Measurements from ENCODE around the gene SUGCT.

SUGCT gene

GRCh38 chr7:40680657-40681056 is 545.9 kb downstream of the SUGCT start:
- DNase-seq (ENCODE audit: extremely low spot score): no peak
- POLR2A ChIA-PET: no interaction called here
- TF ChIP-seq CTCF (IDR thresholded peaks at IDR 0.05; ENCODE audit: control extremely low read depth, extremely low read depth, low read depth, missing control alignments): no peak
- CTCF ChIA-PET: no interaction called here

GRCh38 chr7:40682696-40683095 is 547.9 kb downstream of the SUGCT start:
- ChIA-PET CTCF (interaction anchor here (0.7 to 1.7 kb wide), 2 partner anchors 8 to 10 kb away, joined by 3 to 4 read pairs; no protein-coding TSS in a partner anchor), POLR2A (no interaction called here)
- no peak for TF ChIP-seq CTCF (IDR thresholded peaks at IDR 0.05; ENCODE audit: control extremely low read depth, extremely low read depth, low read depth, missing control alignments)
- DNase-seq (ENCODE audit: extremely low spot score): no peak

GRCh38 chr7:40694026-40694809 is 559.4 kb downstream of the SUGCT start:
- no peak for TF ChIP-seq CTCF (IDR thresholded peaks at IDR 0.05; ENCODE audit: control extremely low read depth, extremely low read depth, low read depth, missing control alignments)
- ChIA-PET POLR2A (no interaction called here), CTCF (interaction anchor here (0.8 to 2.2 kb wide), 2 partner anchors 8 to 10 kb away, joined by 3 to 7 read pairs; no protein-coding TSS in a partner anchor)
- DNase-seq (ENCODE audit: extremely low spot score): no peak

- DNase-seq (ENCODE audit: extremely low spot score): no peak
- CTCF ChIA-PET: interaction anchor here (0.8 kb wide), 1 partner anchor 9 kb away, joined by 3 read pairs; no protein-coding TSS in a partner anchor
- TF ChIP-seq CTCF (IDR thresholded peaks at IDR 0.05; ENCODE audit: control extremely low read depth, extremely low read depth, low read depth, missing control alignments): no peak
- POLR2A ChIA-PET: no interaction called here
These were observed 560.2 kb downstream of the SUGCT start for GRCh38 chr7:40694991-40695390.

GRCh38 chr7:40697653-40698052 is 562.8 kb downstream of the SUGCT start:
- ChIA-PET POLR2A (no interaction called here), CTCF (interaction anchor here (1.2 kb wide), 1 partner anchor 11 kb away, joined by 3 read pairs; no protein-coding TSS in a partner anchor)
- DNase-seq (ENCODE audit: extremely low spot score): no peak
- TF ChIP-seq CTCF (IDR thresholded peaks at IDR 0.05; ENCODE audit: control extremely low read depth, extremely low read depth, low read depth, missing control alignments): no peak

GRCh38 chr7:40698214-40698920 is 563.6 kb downstream of the SUGCT start:
- POLR2A ChIA-PET: no interaction called here
- no peak for DNase-seq (ENCODE audit: extremely low spot score)
- TF ChIP-seq CTCF (IDR thresholded peaks at IDR 0.05; ENCODE audit: control extremely low read depth, extremely low read depth, low read depth, missing control alignments): no peak
- CTCF ChIA-PET: interaction anchor here (1.2 kb wide), 1 partner anchor 12 kb away, joined by 3 read pairs; no protein-coding TSS in a partner anchor
